PC-9 (cell line): Measurements from ENCODE around the gene RPL37. TPM values are rescaled to one million over a fixed set of nuclear protein-coding genes. Genes with fewer than 3 reads are reported as not detected.

Experiments used
- BruUV-seq: library from RNA; stranded (reverse); fragments of 400-500 nt; replicated peaks from 2 replicates; lab custom pipeline; 2021; lab: Mats Ljungman, UMichigan
- CTCF ChIA-PET: fragments of 300-600 bp; sonication (Branson Sonifier 250); formaldehyde crosslinking; loops from one replicate; lab custom pipeline; 2022; ENCODE audit warnings: antibody characterized with exemption; lab: Charles Lee
- POLR2A ChIA-PET: fragments of 300-600 bp; sonication (Branson Sonifier 250); formaldehyde crosslinking; loops from one replicate; lab custom pipeline; 2022; ENCODE audit warnings: antibody characterized with exemption; ENCODE audit not compliant: unreplicated experiment; lab: Charles Lee
- DNase-seq, 2 experiments: peaks; one replicate each; pipeline versions ENCODE4 v3.0.0 to v3.0.0-alpha.2; 2015 to 2022; ENCODE audit warnings: mixed read lengths in 1 of 2
- H2AFZ ChIP-seq: fragments of 200-600 bp; sonication (generic); 2 replicates; pipeline ENCODE4 v1.8.1; 2017; ENCODE audit warnings: antibody characterized with exemption
- H3F3A ChIP-seq: fragments of 200-600 bp; sonication (generic); 2 replicates; pipeline ENCODE4 v1.8.1; 2017; ENCODE audit warnings: antibody characterized with exemption, mild to moderate bottlenecking, low read depth; ENCODE audit not compliant: insufficient read depth
- H3K27ac ChIP-seq: fragments of 200-600 bp; sonication (generic); 2 replicates; pipeline ENCODE4 v1.6.1; 2016; ENCODE audit warnings: mixed run types
- H3K27me3 ChIP-seq: fragments of 200-600 bp; sonication (generic); 2 replicates; pipeline ENCODE4 v1.6.1; 2016; ENCODE audit warnings: low read depth, mixed run types; ENCODE audit not compliant: insufficient read depth
- H3K36me3 ChIP-seq: fragments of 200-600 bp; sonication (generic); 2 replicates; pipeline ENCODE4 v1.6.1; 2016; ENCODE audit warnings: low read depth, mixed run types
- H3K4me1 ChIP-seq: fragments of 200-600 bp; sonication (generic); replicated peaks from 2 replicates; pipeline ENCODE4 v1.6.1; 2016; ENCODE audit warnings: mixed run types; ENCODE audit not compliant: insufficient read depth
- H3K4me2 ChIP-seq: fragments of 200-600 bp; sonication (generic); 2 replicates; pipeline ENCODE4 v1.6.1; 2017; ENCODE audit warnings: mixed run types
- H3K4me3 ChIP-seq: fragments of 200-600 bp; sonication (generic); 2 replicates; pipeline ENCODE4 v1.6.1; 2016; ENCODE audit warnings: mixed run types
- H3K79me2 ChIP-seq: fragments of 200-600 bp; sonication (generic); 2 replicates; pipeline ENCODE4 v1.6.1; 2017; ENCODE audit warnings: low read depth, mixed run types
- H3K9me2 ChIP-seq: fragments of 200-600 bp; sonication (generic); 2 replicates; pipeline ENCODE4 v1.8.1; 2017; ENCODE audit warnings: mild to moderate bottlenecking; ENCODE audit not compliant: insufficient read depth
- H3K9me3 ChIP-seq: fragments of 200-600 bp; sonication (generic); 2 replicates; pipeline ENCODE4 v1.8.1; 2016; ENCODE audit warnings: low read depth; ENCODE audit not compliant: insufficient read depth
- H4K20me1 ChIP-seq: fragments of 200-600 bp; sonication (generic); 2 replicates; pipeline ENCODE4 v1.8.1; 2017; ENCODE audit not compliant: insufficient read depth
- CTCF ChIP-seq: fragments of 200-600 bp; sonication (generic); conservative IDR thresholded peaks from 2 replicates; pipeline ENCODE4 v1.6.1; 2017; ENCODE audit warnings: mixed run types, antibody characterized with exemption, mild to moderate bottlenecking, moderate library complexity
- EZH2 ChIP-seq: fragments of 200-600 bp; sonication (generic); IDR thresholded peaks from 2 replicates; pipeline ENCODE4 v1.8.0; 2017; ENCODE audit warnings: antibody characterized with exemption, low read depth
- intact Hi-C: fragments of 100-400 bp; cut with micrococcal nuclease; formaldehyde crosslinking; loops from one replicate; pipeline ENCODE4 v1.10.0; 2022; ENCODE audit not compliant: unreplicated experiment
- total RNA-seq: library from RNA; stranded (reverse); gene quantifications from 2 replicates; pipeline ENCODE4 v1.2.3, GENCODE V29; 2021

The RPL37 gene
- total RNA-seq, 1 experiment from 2014 or later: 3,889 TPM

DNA sequence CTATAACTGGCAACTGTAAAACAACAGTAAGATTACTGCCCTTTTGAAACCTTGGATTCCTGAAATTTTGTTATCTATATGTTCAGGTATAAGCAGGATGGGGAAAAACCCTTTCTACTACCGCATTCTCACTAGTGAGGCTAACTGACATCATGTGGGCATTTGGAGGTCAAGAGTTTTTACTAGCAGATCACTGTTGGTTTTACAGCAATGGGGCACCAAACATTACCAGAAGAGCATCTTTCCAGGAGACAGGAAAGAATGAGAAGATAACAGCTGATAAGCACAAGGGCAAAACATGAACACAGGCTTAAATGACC lies 58.4 kb downstream of the RPL37 start:
- no peak overlapping the region for H3K4me3 ChIP-seq
- POLR2A ChIA-PET: interaction anchor here (0.6 kb wide), 1 partner anchor 1811 kb away, joined by 15 read pairs; no protein-coding TSS in a partner anchor
- DNase-seq: no peak
- H3K27ac ChIP-seq: 0 out of 2 replicates have a peak overlapping the region, but pooled peaks have one; percentile 27
- H3K9me3 ChIP-seq: no peaks in the 10 kb centered on the region
- H3K36me3 ChIP-seq: peaks cover 41% of the 10 kb centered on the region
- H3K4me2 ChIP-seq: no peak overlapping the region
- peaks cover 24% of the 10 kb centered on the region; the same call in 1 of the 2 replicates for H3K4me1 ChIP-seq
- CTCF ChIA-PET: interaction anchor here (0.6 kb wide), 1 partner anchor 346 kb away, joined by 10 read pairs; no protein-coding TSS in a partner anchor
- no TSS peak for BruUV-seq
- peaks cover 35% of the 10 kb centered on the region for H3K79me2 ChIP-seq
- H2AFZ ChIP-seq: no peak overlapping the region
- no peaks in the 10 kb centered on the region for H3K27me3 ChIP-seq
- intact Hi-C loops: no loop called here
- H3F3A ChIP-seq: peaks cover 10% of the 10 kb centered on the region
- TF ChIP-seq EZH2: no peak
- no peak for TF ChIP-seq CTCF
- H3K9me2 ChIP-seq: no peaks in the 10 kb centered on the region
- H4K20me1 ChIP-seq: peaks cover 37% of the 10 kb centered on the region

DNA sequence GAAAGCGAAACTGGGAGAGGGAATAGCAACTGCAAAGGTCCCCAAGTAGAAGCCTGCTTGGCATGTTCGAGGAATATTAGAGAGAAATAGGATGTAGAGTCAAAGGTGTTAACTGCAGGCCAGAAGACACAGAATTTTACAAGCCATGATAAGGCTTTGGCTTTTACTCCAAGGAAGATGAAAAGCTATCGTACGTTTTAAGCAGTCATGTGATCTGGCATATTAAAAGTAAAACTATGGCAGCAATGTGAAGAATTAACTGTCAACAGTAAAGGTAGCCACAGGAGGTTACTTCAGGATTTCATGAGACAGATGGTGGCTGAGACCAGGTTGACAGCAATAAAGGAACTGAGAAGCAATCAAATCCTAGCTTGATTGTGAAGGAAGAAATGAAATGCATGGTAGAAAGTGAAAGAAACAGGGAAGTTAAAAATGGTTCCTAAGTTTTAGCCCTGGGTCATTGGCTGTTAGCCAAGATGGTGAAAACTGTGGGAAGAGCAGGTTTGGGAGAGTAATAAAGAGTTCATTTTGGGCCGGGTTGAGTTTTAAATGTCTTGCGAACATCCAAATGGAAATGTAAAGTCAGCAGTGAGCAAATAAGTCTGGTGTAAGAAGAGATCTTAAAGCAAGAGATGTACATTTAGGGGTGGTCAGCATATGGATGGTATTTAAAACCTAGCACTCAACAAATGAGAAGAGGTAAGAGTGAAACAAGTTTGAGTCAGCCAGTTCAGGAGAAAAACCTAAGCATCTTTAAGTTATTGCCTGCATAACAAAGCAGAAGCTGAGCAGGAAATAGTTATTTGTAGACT lies 59.0 kb downstream of the RPL37 start:
- no peaks in the 10 kb centered on the region for H3K9me2 ChIP-seq
- peaks cover 10% of the 10 kb centered on the region for H3F3A ChIP-seq
- peaks cover 29% of the 10 kb centered on the region for H3K79me2 ChIP-seq
- no peak for DNase-seq
- CTCF ChIA-PET: interaction anchor here (0.6 to 1.2 kb wide), 2 partner anchors 22 to 346 kb away, joined by 3 to 10 read pairs; partner anchors contain the start of gene PRKAA1
- no peak overlapping the region for H2AFZ ChIP-seq
- BruUV-seq: no TSS peak
- H4K20me1 ChIP-seq: peaks cover 32% of the 10 kb centered on the region
- intact Hi-C loops: no loop called here
- H3K4me1 ChIP-seq: peaks cover 18% of the 10 kb centered on the region; the same call in 1 of the 2 replicates
- H3K9me3 ChIP-seq: no peaks in the 10 kb centered on the region
- H3K4me2 ChIP-seq: no peak overlapping the region
- H3K4me3 ChIP-seq: no peak overlapping the region
- H3K36me3 ChIP-seq: peaks cover 46% of the 10 kb centered on the region
- TF ChIP-seq CTCF: no peak
- no peak for TF ChIP-seq EZH2
- H3K27me3 ChIP-seq: no peaks in the 10 kb centered on the region
- peak overlapping the region; percentile 27 for H3K27ac ChIP-seq
- POLR2A ChIA-PET: interaction anchor here (0.6 kb wide), 1 partner anchor 1811 kb away, joined by 15 read pairs; no protein-coding TSS in a partner anchor

Other genes with a start within 250 kb of the RPL37 start
- gene PTGER4, start 155.3 kb downstream of the RPL37 start, total RNA-seq: 15.7 and 22.4 TPM in 2 replicates
- gene TTC33, start 79.3 kb downstream of the RPL37 start, total RNA-seq: 29.4 and 30.2 TPM in 2 replicates
- 155 and 178 TPM in 2 replicates for gene PRKAA1, start 36.8 kb downstream of the RPL37 start, total RNA-seq
- gene CARD6, start 6.1 kb upstream of the RPL37 start, total RNA-seq: 10.8 and 16.1 TPM in 2 replicates
- gene C7, start 74.3 kb upstream of the RPL37 start, total RNA-seq: not detected in 2 replicates
- gene MROH2B, start 236.1 kb upstream of the RPL37 start, total RNA-seq: not detected in 2 replicates